Glutamatergic neuron (in vitro differentiated cells): ENCODE measurements around the gene ATOX1. TPM values are rescaled to one million over a fixed set of nuclear protein-coding genes. Genes with fewer than 3 reads are reported as not detected.

Source experiments
- DNase-seq: peaks from one replicate; pipeline ENCODE4 v3.0.0; 2022
- H3K27ac Mint-ChIP-seq: one replicate; pipeline ENCODE4 v1.8.0; 2020; ENCODE audit warnings: mild to moderate bottlenecking, mixed read lengths, inconsistent platforms; ENCODE audit not compliant: unreplicated experiment
- H3K27me3 Mint-ChIP-seq: one replicate; pipeline ENCODE4 v1.8.0; 2020; ENCODE audit warnings: mild to moderate bottlenecking, moderate library complexity, mixed read lengths, inconsistent platforms; ENCODE audit not compliant: unreplicated experiment
- H3K36me3 Mint-ChIP-seq: one replicate; pipeline ENCODE4 v1.8.0; 2020; ENCODE audit warnings: mild to moderate bottlenecking, mixed read lengths, inconsistent platforms; ENCODE audit not compliant: unreplicated experiment
- H3K4me1 Mint-ChIP-seq: one replicate; pipeline ENCODE4 v1.8.0; 2020; ENCODE audit warnings: mild to moderate bottlenecking, low read depth, mixed read lengths, inconsistent platforms; ENCODE audit not compliant: unreplicated experiment
- H3K4me3 Mint-ChIP-seq: one replicate; pipeline ENCODE4 v1.8.0; 2020; ENCODE audit warnings: mild to moderate bottlenecking, mixed read lengths, inconsistent platforms; ENCODE audit not compliant: unreplicated experiment
- H3K9me3 Mint-ChIP-seq: one replicate; pipeline ENCODE4 v1.8.0; 2020; ENCODE audit warnings: mild to moderate bottlenecking, moderate library complexity, mixed read lengths, inconsistent platforms; ENCODE audit not compliant: unreplicated experiment
- CTCF ChIP-seq: fragments of 200-600 bp; sonication (generic); IDR thresholded peaks from one replicate; pipeline ENCODE4 v1.5.0; 2021; ENCODE audit not compliant: partially characterized antibody, unreplicated experiment
- total RNA-seq: library from RNA; stranded (reverse); fragmentation: NEBNext Ultra II Directional; extraction: Animal tissue kit (Norgen Biotek cat#: 25700); gene quantifications from one replicate; pipeline ENCODE4 v1.2.1, GENCODE V29; 2021; ENCODE audit not compliant: unreplicated experiment

Gene ATOX1
- total RNA-seq, 1 donor from 2014 or later: 82.9 TPM

DNA sequence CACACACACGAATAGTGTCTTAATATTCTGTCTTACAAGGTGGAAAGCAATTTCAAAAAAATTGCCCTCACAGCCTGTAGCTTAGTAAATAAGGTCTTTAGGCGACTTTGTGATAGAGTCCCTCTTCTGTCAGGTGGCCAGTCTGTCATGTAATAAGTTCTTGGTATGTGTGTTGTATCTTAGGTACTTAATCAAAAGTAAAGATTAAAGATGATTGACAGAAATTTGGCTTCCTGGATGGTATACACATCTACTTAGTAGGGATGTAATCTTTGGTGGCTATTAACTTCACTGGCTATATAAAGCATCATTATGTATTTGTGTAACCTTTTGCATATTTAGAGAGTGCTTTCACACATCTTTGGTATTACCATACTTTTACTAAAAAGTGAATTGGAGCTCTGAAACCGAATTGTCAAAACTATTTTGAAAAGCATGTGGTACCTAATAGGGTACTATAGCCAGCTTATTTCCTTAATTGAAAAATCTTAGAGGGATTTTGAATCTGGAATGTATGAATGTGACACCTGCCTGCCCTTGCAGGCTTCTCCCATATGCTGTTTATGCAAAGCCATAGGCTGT, 16.7 kb upstream of the ATOX1 start:
- peak overlapping the region; percentile 67 for H3K27ac Mint-ChIP-seq
- peak overlapping the region; percentile 85 for H3K4me3 Mint-ChIP-seq
- peaks cover 46% of the 10 kb centered on the region for H3K4me1 Mint-ChIP-seq

GRCh38 chr5:151773951-151774350, 15.5 kb upstream of the ATOX1 start:
- Mint-ChIP-seq H3K36me3 (no peaks in the 10 kb centered on the region), H3K4me1 (peaks cover 38% of the 10 kb centered on the region), H3K27ac (peak overlapping the region; percentile 53), H3K4me3 (peak overlapping the region; percentile 85), H3K27me3 (no peaks in the 10 kb centered on the region), H3K9me3 (no peaks in the 10 kb centered on the region)
- no peak for DNase-seq
- no peak for TF ChIP-seq CTCF

More for the DNA sequence above, 16.7 kb upstream of the ATOX1 start:
- no peak for TF ChIP-seq CTCF
- H3K9me3 Mint-ChIP-seq: no peaks in the 10 kb centered on the region
- H3K27me3 Mint-ChIP-seq: no peaks in the 10 kb centered on the region
- DNase-seq: no peak
- no peaks in the 10 kb centered on the region for H3K36me3 Mint-ChIP-seq

- TF ChIP-seq CTCF: no peak
- Mint-ChIP-seq H3K27me3 (no peaks in the 10 kb centered on the region), H3K27ac (peak overlapping the region; percentile 19), H3K9me3 (no peaks in the 10 kb centered on the region), H3K36me3 (no peaks in the 10 kb centered on the region), H3K4me3 (peak overlapping the region; percentile 83), H3K4me1 (peaks cover 37% of the 10 kb centered on the region)
- no peak for DNase-seq
Observed at GRCh38 chr5:151772846-151773561, 14.6 kb upstream of the ATOX1 start.

- H3K27me3 Mint-ChIP-seq: no peaks in the 10 kb centered on the region
- H3K9me3 Mint-ChIP-seq: no peaks in the 10 kb centered on the region
- no peaks in the 10 kb centered on the region for H3K36me3 Mint-ChIP-seq
- peak; percentile 50 for DNase-seq
- peaks cover 29% of the 10 kb centered on the region for H3K4me1 Mint-ChIP-seq
- TF ChIP-seq CTCF: no peak
- peak overlapping the region; percentile 19 for H3K27ac Mint-ChIP-seq
- H3K4me3 Mint-ChIP-seq: peak overlapping the region; percentile 83
Observed at GRCh38 chr5:151772029-151772845, 13.8 kb upstream of the ATOX1 start.
